ENCODE results near the gene ZNF396. TPM values are rescaled to one million over a fixed set of nuclear protein-coding genes. Genes with fewer than 3 reads are reported as not detected.

Gene ZNF396
- total and polyA plus RNA-seq, 2 experiments from 2014 or later = 0.31 to 0.36 TPM

DNA sequence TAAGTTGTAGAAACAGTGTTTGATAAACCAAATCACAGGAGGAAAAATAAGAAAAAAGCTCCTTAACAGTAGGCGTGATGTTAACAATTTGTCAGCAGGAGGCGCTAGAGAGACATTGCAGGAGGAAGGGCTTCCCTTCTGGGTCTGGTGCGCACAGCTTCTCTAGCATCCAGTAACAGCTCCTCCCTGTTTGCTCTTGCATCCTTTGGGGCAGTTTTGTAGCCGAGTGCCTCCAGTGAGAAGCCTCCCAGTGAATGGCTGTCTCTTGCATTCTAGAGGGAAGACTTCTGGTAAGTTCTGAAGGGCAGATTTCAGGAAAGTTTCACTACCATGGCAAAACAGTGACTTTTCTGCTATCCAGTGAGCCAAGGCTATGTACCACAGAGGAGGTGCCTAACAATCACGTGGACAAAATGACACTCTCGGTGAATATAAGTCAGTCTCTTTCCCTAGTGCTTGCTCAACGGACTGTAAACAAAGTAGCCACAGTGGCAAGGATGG is 9.5 kb upstream of the ZNF396 start:
- Mint-ChIP-seq H3K4me3 (no peak overlapping the region; the same call in 2 of the 3 replicates), H3K27ac (no peak overlapping the region), H3K36me3 (ENCODE audit: low read depth) (no peaks in the 10 kb centered on the region), H3K4me1 (peaks cover 6% of the 10 kb centered on the region), H3K9me3 (peaks cover 4% of the 10 kb centered on the region; the same call in 1 of the 3 replicates), H3K27me3 (ENCODE audit: insufficient read depth, low read depth, poor library complexity) (no peaks in the 10 kb centered on the region)
- Histone ChIP-seq H3K4me3 (no peak overlapping the region), H3K4me2 (no peak overlapping the region), H3K27me3 (ENCODE audit: insufficient read depth) (no peaks in the 10 kb centered on the region), H3K27ac (ENCODE audit: low read depth) (no peak overlapping the region), H3K36me3 (ENCODE audit: insufficient read depth) (no peaks in the 10 kb centered on the region), H3F3A (replicated peaks; ENCODE audit: low read depth) (no peaks in the 10 kb centered on the region), H3K79me2 (replicated peaks; ENCODE audit: insufficient read depth) (no peaks in the 10 kb centered on the region), H3K4me1 (ENCODE audit: insufficient read depth) (no peaks in the 10 kb centered on the region), H4K20me1 (replicated peaks; ENCODE audit: insufficient read depth) (no peaks in the 10 kb centered on the region), H3K9me2 (ENCODE audit: insufficient read depth) (no peaks in the 10 kb centered on the region), H2AFZ (no peak overlapping the region)
- DNase-seq (ENCODE audit: low spot score) (peak; percentile 95), ATAC-seq (peak; percentile 99)
- no peak for TF ChIP-seq ZNF114 (CRISPR knock-in tag; IDR thresholded peaks at IDR 0.05)
- no peak for TF ChIP-seq CREB1 (CRISPR knock-in tag; IDR thresholded peaks at IDR 0.05; ENCODE audit: low read depth)
- TF ChIP-seq, protein P1, sequence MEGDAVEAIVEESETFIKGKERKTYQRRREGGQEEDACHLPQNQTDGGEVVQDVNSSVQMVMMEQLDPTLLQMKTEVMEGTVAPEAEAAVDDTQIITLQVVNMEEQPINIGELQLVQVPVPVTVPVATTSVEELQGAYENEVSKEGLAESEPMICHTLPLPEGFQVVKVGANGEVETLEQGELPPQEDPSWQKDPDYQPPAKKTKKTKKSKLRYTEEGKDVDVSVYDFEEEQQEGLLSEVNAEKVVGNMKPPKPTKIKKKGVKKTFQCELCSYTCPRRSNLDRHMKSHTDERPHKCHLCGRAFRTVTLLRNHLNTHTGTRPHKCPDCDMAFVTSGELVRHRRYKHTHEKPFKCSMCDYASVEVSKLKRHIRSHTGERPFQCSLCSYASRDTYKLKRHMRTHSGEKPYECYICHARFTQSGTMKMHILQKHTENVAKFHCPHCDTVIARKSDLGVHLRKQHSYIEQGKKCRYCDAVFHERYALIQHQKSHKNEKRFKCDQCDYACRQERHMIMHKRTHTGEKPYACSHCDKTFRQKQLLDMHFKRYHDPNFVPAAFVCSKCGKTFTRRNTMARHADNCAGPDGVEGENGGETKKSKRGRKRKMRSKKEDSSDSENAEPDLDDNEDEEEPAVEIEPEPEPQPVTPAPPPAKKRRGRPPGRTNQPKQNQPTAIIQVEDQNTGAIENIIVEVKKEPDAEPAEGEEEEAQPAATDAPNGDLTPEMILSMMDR (conservative IDR thresholded peaks at IDR 0.05; ENCODE audit: low read depth in 2 of 2) = peak; percentile 91 to 93

GRCh38 chr18:35383136-35383535 is 6.0 kb upstream of the ZNF396 start:
- no peak for ATAC-seq
- H3K36me3 Mint-ChIP-seq (ENCODE audit: low read depth) = no peaks in the 10 kb centered on the region
- H3K9me2 ChIP-seq (ENCODE audit: insufficient read depth) = no peaks in the 10 kb centered on the region
- TF ChIP-seq NANOG (IDR thresholded peaks at IDR 0.05; ENCODE audit: borderline replicate concordance) = no peak
- TF ChIP-seq CREB1 (CRISPR knock-in tag; IDR thresholded peaks at IDR 0.05; ENCODE audit: low read depth) = no peak
- no peak for TF ChIP-seq REST (IDR thresholded peaks at IDR 0.05; ENCODE audit: unreplicated experiment)
- TF ChIP-seq ZNF462 (CRISPR knock-in tag; IDR thresholded peaks at IDR 0.05) = no peak
- TF ChIP-seq EZH2 (IDR thresholded peaks at IDR 0.05; ENCODE audit: low read depth, unreplicated experiment) = no peak
- TF ChIP-seq, protein P1 (conservative IDR thresholded peaks at IDR 0.05; ENCODE audit: low read depth in 2 of 2) = no peak

More at GRCh38 chr18:35383136-35383535, 6.0 kb upstream of the ZNF396 start:
- Histone ChIP-seq H3K4me1 (ENCODE audit: insufficient read depth) (no peaks in the 10 kb centered on the region), H3K36me3 (ENCODE audit: insufficient read depth) (no peaks in the 10 kb centered on the region), H3F3A (replicated peaks; ENCODE audit: low read depth) (no peaks in the 10 kb centered on the region), H4K20me1 (replicated peaks; ENCODE audit: insufficient read depth) (no peaks in the 10 kb centered on the region), H3K4me2 (no peak overlapping the region), H2AFZ (no peak overlapping the region), H3K27ac (ENCODE audit: low read depth) (no peak overlapping the region), H3K4me3 (no peak overlapping the region), H3K27me3 (ENCODE audit: insufficient read depth) (no peaks in the 10 kb centered on the region), H3K79me2 (replicated peaks; ENCODE audit: insufficient read depth) (no peaks in the 10 kb centered on the region)
- H3K9me3 Mint-ChIP-seq = peaks cover 4% of the 10 kb centered on the region; the same call in 2 of the 3 replicates
- H3K4me3 Mint-ChIP-seq = no peak overlapping the region
- H3K4me1 Mint-ChIP-seq = peaks cover 2% of the 10 kb centered on the region; the same call in 2 of the 3 replicates
- peaks cover 3% of the 10 kb centered on the region for H3K27me3 Mint-ChIP-seq (ENCODE audit: insufficient read depth, low read depth, poor library complexity)
- H3K27ac Mint-ChIP-seq = no peak overlapping the region
- DNase-seq (ENCODE audit: low spot score) = no peak

All from GM23338 (cell line).